ENCODE results near the gene PPP1R26. TPM values are rescaled to one million over a fixed set of nuclear protein-coding genes. Genes with fewer than 3 reads are reported as not detected.

The PPP1R26 gene
- total and polyA plus RNA-seq, 4 donors: 16.1 to 37.8 (median 28.4) TPM

GRCh38 chr9:135478829-135479468 is 633 bp upstream of the PPP1R26 start:
- H3K36me3 ChIP-seq (ENCODE audit: control insufficient read depth, insufficient read depth, low read length): peaks cover 5% of the 10 kb centered on the region
- WGBS (ENCODE audit: insufficient coverage): 2% methylated on average over 64 of the region's 64 CpGs
- peaks cover 25% of the 10 kb centered on the region for H3K4me1 ChIP-seq (ENCODE audit: control insufficient read depth, insufficient read depth, low read length)
- H3K4me3 ChIP-seq (ENCODE audit: low read depth, low read length): peak overlapping the region; percentile 30
- no peaks in the 10 kb centered on the region for H3K27me3 ChIP-seq (ENCODE audit: control insufficient read depth, insufficient read depth, low read length)
- H3K27ac ChIP-seq (ENCODE audit: low read depth, low read length): no peak overlapping the region
- no peaks in the 10 kb centered on the region for H3K9me3 ChIP-seq (ENCODE audit: control insufficient read depth, insufficient read depth, low read length)
- DNase-seq (ENCODE audit: low read depth in 4 of 6, low spot score in 6 of 6): peak in 2 of 6 donors; percentile 22 to 55

- under 1% methylated on average over 70 of the region's 76 CpGs for WGBS (ENCODE audit: insufficient coverage)
- peaks cover 18% of the 10 kb centered on the region for H3K36me3 ChIP-seq (ENCODE audit: control insufficient read depth, insufficient read depth, low read length)
- H3K27me3 ChIP-seq (ENCODE audit: control insufficient read depth, insufficient read depth, low read length): no peaks in the 10 kb centered on the region
- peaks cover 20% of the 10 kb centered on the region for H3K4me1 ChIP-seq (ENCODE audit: control insufficient read depth, insufficient read depth, low read length)
- no peaks in the 10 kb centered on the region for H3K9me3 ChIP-seq (ENCODE audit: control insufficient read depth, insufficient read depth, low read length)
- peak overlapping the region; percentile 55 for H3K4me3 ChIP-seq (ENCODE audit: low read depth, low read length)
- H3K27ac ChIP-seq (ENCODE audit: low read depth, low read length): no peak overlapping the region
- peak in 2 of 6 donors; percentile 59 to 72 for DNase-seq (ENCODE audit: low read depth in 4 of 6, low spot score in 6 of 6)
Observed at GRCh38 chr9:135480071-135480939, 723 bp downstream of the PPP1R26 start.

DNA sequence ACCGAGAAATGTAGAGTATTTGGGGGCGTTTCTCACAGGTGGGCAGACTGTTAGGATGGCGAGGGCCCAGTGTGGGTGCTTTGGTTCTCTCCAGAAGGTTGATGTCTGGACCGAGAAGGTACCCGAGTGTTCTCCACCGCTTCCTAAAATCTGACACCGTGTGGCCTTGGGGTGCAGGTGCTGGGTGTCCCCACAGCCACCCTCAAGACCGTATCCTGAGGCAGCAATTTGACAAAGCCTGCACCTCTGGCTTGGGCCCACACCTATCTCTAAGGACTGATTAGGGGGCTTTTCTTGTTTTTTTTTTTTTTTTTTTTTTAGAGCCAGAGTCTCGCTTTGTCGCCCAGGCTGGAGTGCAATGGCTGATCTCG is 1.3 kb downstream of the PPP1R26 start:
- Histone ChIP-seq H3K27ac (ENCODE audit: low read depth, low read length) (no peak overlapping the region), H3K27me3 (ENCODE audit: control insufficient read depth, insufficient read depth, low read length) (no peaks in the 10 kb centered on the region), H3K36me3 (ENCODE audit: control insufficient read depth, insufficient read depth, low read length) (peaks cover 25% of the 10 kb centered on the region), H3K4me3 (ENCODE audit: low read depth, low read length) (peak overlapping the region; percentile 55), H3K4me1 (ENCODE audit: control insufficient read depth, insufficient read depth, low read length) (peaks cover 20% of the 10 kb centered on the region), H3K9me3 (ENCODE audit: control insufficient read depth, insufficient read depth, low read length) (no peaks in the 10 kb centered on the region)
- no peak for DNase-seq (ENCODE audit: low read depth in 4 of 6, low spot score in 6 of 6)
- WGBS (ENCODE audit: insufficient coverage): 32% methylated on average over 7 of the region's 11 CpGs

- peaks cover 20% of the 10 kb centered on the region for H3K4me1 ChIP-seq (ENCODE audit: control insufficient read depth, insufficient read depth, low read length)
- H3K4me3 ChIP-seq (ENCODE audit: low read depth, low read length): no peak overlapping the region
- H3K27me3 ChIP-seq (ENCODE audit: control insufficient read depth, insufficient read depth, low read length): no peaks in the 10 kb centered on the region
- H3K36me3 ChIP-seq (ENCODE audit: control insufficient read depth, insufficient read depth, low read length): peaks cover 35% of the 10 kb centered on the region
- no peak overlapping the region for H3K27ac ChIP-seq (ENCODE audit: low read depth, low read length)
- no peaks in the 10 kb centered on the region for H3K9me3 ChIP-seq (ENCODE audit: control insufficient read depth, insufficient read depth, low read length)
- DNase-seq (ENCODE audit: low read depth in 4 of 6, low spot score in 6 of 6): no peak
- WGBS (ENCODE audit: insufficient coverage): 93% methylated on average over 2 of the region's 8 CpGs
Observed at GRCh38 chr9:135482015-135482754, 2.6 kb downstream of the PPP1R26 start.

- H3K4me1 ChIP-seq (ENCODE audit: control insufficient read depth, insufficient read depth, low read length): peaks cover 16% of the 10 kb centered on the region
- no peaks in the 10 kb centered on the region for H3K27me3 ChIP-seq (ENCODE audit: control insufficient read depth, insufficient read depth, low read length)
- H3K27ac ChIP-seq (ENCODE audit: low read depth, low read length): no peak overlapping the region
- DNase-seq (ENCODE audit: low read depth in 4 of 6, low spot score in 6 of 6): no peak
- H3K4me3 ChIP-seq (ENCODE audit: low read depth, low read length): no peak overlapping the region
- 96% methylated on average over 47 of the region's 47 CpGs for WGBS (ENCODE audit: insufficient coverage)
- no peaks in the 10 kb centered on the region for H3K9me3 ChIP-seq (ENCODE audit: control insufficient read depth, insufficient read depth, low read length)
- H3K36me3 ChIP-seq (ENCODE audit: control insufficient read depth, insufficient read depth, low read length): peaks cover 53% of the 10 kb centered on the region
Observed at GRCh38 chr9:135484460-135485277, 5.1 kb downstream of the PPP1R26 start.

DNA sequence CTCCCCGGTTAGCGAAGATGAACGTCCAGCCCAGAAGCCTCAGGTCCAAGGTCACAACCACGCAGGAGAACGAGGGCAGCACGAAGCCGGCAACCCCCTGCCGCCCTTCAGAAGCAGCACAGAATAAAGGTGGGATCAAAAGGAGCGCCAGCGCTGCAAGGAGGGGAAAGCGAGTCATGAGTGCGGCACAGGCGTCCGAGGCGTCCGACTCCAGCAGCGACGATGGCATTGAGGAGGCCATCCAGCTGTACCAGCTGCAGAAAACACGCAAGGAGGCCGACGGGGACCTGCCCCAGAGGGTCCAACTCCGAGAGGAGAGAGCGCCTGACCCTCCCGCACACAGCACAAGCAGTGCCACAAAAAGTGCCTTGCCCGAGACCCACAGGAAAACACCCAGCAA is 5.8 kb downstream of the PPP1R26 start:
- no peak for DNase-seq (ENCODE audit: low read depth in 4 of 6, low spot score in 6 of 6)
- Histone ChIP-seq H3K36me3 (ENCODE audit: control insufficient read depth, insufficient read depth, low read length) (peaks cover 57% of the 10 kb centered on the region), H3K4me1 (ENCODE audit: control insufficient read depth, insufficient read depth, low read length) (peaks cover 14% of the 10 kb centered on the region), H3K27me3 (ENCODE audit: control insufficient read depth, insufficient read depth, low read length) (no peaks in the 10 kb centered on the region), H3K9me3 (ENCODE audit: control insufficient read depth, insufficient read depth, low read length) (no peaks in the 10 kb centered on the region), H3K27ac (ENCODE audit: low read depth, low read length) (no peak overlapping the region), H3K4me3 (ENCODE audit: low read depth, low read length) (no peak overlapping the region)
- 95% methylated on average over 25 of the region's 25 CpGs for WGBS (ENCODE audit: insufficient coverage)

DNA sequence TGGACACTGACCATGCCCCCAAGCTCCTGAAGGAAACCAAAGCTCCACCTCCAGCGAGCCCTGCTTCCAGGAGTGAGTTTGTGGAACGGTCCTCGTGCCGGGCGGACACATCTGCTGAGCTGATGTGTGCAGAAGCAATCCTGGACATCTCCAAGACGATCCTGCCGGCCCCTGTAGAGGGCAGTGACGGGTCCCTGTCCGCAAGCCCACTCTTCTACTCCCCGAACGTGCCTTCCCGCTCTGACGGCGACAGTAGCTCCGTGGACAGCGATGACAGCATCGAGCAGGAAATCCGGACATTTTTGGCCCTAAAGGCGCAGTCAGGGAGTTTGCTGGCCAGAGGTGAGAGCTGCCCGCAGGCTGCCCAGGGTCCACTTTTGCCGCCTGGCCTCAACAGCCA is 6.2 kb downstream of the PPP1R26 start:
- H3K36me3 ChIP-seq (ENCODE audit: control insufficient read depth, insufficient read depth, low read length): peaks cover 62% of the 10 kb centered on the region
- WGBS (ENCODE audit: insufficient coverage): 87% methylated on average over 21 of the region's 21 CpGs
- peaks cover 10% of the 10 kb centered on the region for H3K4me1 ChIP-seq (ENCODE audit: control insufficient read depth, insufficient read depth, low read length)
- H3K9me3 ChIP-seq (ENCODE audit: control insufficient read depth, insufficient read depth, low read length): no peaks in the 10 kb centered on the region
- no peak for DNase-seq (ENCODE audit: low read depth in 4 of 6, low spot score in 6 of 6)
- H3K27ac ChIP-seq (ENCODE audit: low read depth, low read length): no peak overlapping the region
- no peak overlapping the region for H3K4me3 ChIP-seq (ENCODE audit: low read depth, low read length)
- H3K27me3 ChIP-seq (ENCODE audit: control insufficient read depth, insufficient read depth, low read length): no peaks in the 10 kb centered on the region

DNA sequence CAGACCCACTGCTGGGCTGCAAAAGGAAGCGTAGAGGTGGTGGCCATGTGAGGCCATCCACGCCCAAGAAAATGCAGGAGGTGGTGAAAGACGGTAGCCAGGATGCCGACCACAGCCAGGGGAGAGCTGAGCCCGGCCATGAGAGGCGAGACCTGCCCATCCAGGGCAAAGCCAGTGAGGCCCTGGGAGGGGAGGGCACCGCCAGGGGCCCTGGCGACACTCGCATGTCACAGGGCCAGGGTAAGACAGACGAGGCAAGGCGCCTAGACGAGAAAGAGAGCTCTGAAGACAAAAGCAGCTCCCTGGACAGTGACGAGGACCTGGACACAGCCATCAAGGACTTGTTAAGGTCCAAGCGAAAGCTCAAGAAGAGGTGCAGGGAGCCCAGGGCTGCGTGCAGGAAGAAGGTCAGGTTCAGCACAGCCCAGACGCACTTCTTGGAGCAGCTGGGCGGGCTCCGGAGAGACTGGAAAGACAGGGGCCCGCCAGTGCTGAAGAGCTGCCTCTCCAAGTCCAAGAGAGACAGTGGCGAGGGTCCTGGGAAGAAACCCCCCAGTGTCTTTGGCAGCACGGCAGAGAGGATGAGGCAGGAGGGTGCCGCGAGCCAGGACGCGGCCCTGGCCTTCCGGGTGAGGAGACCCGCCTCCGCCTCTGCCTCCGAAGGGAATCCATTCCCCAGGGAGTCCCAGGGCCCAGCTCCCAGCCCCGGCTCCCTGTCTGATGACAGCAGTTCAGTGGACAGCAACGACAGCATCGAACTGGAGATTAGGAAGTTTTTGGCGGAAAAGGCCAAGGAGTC is 6.9 kb downstream of the PPP1R26 start:
- Histone ChIP-seq H3K27me3 (ENCODE audit: control insufficient read depth, insufficient read depth, low read length) (no peaks in the 10 kb centered on the region), H3K27ac (ENCODE audit: low read depth, low read length) (no peak overlapping the region), H3K9me3 (ENCODE audit: control insufficient read depth, insufficient read depth, low read length) (no peaks in the 10 kb centered on the region), H3K4me3 (ENCODE audit: low read depth, low read length) (no peak overlapping the region), H3K4me1 (ENCODE audit: control insufficient read depth, insufficient read depth, low read length) (peaks cover 4% of the 10 kb centered on the region), H3K36me3 (ENCODE audit: control insufficient read depth, insufficient read depth, low read length) (peaks cover 68% of the 10 kb centered on the region)
- no peak for DNase-seq (ENCODE audit: low read depth in 4 of 6, low spot score in 6 of 6)
- WGBS (ENCODE audit: insufficient coverage): 93% methylated on average over 33 of the region's 33 CpGs
